ENCODE results near the gene CCDC148.

- TF ChIP-seq CTCF (IDR thresholded peaks at IDR 0.05) (no peak), POLR2A (IDR thresholded peaks at IDR 0.05) (no peak)
These were observed 166.3 kb downstream of the CCDC148 start for GRCh38 chr2:158290225-158290624.

Measured in Peyer's patch (tissue), 4 donors.